Neural crest cell (in vitro differentiated cells): ENCODE results near the gene COTL1. TPM values are rescaled to one million over a fixed set of nuclear protein-coding genes. Genes with fewer than 3 reads are reported as not detected.

Source experiments
- DNase-seq: peaks from one replicate; pipeline ENCODE4 v3.0.0; 2021; ENCODE audit warnings: low read depth, mixed read lengths, low spot score
- H3K27ac Mint-ChIP-seq: one replicate; pipeline ENCODE4 v1.8.0; 2021; ENCODE audit warnings: mild to moderate bottlenecking, mixed read lengths; ENCODE audit not compliant: unreplicated experiment
- H3K27me3 Mint-ChIP-seq: 2 replicates; pipeline ENCODE4 v1.8.0; 2021; ENCODE audit warnings: low read depth, mild to moderate bottlenecking, mixed read lengths
- H3K36me3 Mint-ChIP-seq: 2 replicates; pipeline ENCODE4 v1.8.0; 2021; ENCODE audit warnings: low read depth, mild to moderate bottlenecking, mixed read lengths
- H3K4me1 Mint-ChIP-seq: 2 replicates; pipeline ENCODE4 v1.8.0; 2021; ENCODE audit warnings: mixed read lengths
- H3K4me3 Mint-ChIP-seq: one replicate; pipeline ENCODE4 v1.8.0; 2021; ENCODE audit warnings: mild to moderate bottlenecking, mixed read lengths
- H3K9me3 Mint-ChIP-seq: 2 replicates; pipeline ENCODE4 v1.8.0; 2021; ENCODE audit warnings: mixed read lengths
- total RNA-seq: library from RNA; stranded (reverse); gene quantifications from 2 replicates; pipeline ENCODE4 v1.2.1, GENCODE V29; 2021
- TF ChIP-seq, protein P1 (sequence below): fragments of 200-600 bp; sonication (generic); conservative IDR thresholded peaks from 2 replicates; pipeline ENCODE4 v1.5.0; 2021; ENCODE audit warnings: antibody characterized with exemption, mild to moderate bottlenecking

COTL1 gene
- total RNA-seq, 1 donor from 2014 or later, result 357 TPM

DNA sequence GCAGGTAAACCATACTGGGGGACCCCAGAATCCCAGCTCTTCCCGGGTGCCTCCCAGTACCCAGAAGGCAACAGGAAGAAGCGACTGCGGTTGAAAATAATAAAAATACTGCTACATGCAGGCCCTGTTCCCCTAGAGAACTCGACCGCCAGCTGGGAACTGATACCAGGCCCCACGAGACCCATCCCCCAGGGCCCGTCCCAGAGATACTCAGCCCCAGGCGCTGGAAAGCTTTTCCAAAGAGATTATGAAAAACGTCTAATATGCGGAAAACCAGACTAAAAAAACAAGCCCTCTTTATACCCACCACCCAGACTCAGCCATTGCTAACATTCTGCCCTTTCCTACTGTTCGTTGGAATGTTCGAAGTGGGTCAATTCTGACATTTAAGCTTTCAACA is 100.5 kb downstream of the COTL1 start:
- Mint-ChIP-seq H3K27ac (no peak overlapping the region), H3K36me3 (no peaks in the 10 kb centered on the region), H3K4me3 (no peak overlapping the region), H3K4me1 (peaks cover 41% of the 10 kb centered on the region), H3K27me3 (no peaks in the 10 kb centered on the region), H3K9me3 (no peaks in the 10 kb centered on the region)
- TF ChIP-seq, protein P1, sequence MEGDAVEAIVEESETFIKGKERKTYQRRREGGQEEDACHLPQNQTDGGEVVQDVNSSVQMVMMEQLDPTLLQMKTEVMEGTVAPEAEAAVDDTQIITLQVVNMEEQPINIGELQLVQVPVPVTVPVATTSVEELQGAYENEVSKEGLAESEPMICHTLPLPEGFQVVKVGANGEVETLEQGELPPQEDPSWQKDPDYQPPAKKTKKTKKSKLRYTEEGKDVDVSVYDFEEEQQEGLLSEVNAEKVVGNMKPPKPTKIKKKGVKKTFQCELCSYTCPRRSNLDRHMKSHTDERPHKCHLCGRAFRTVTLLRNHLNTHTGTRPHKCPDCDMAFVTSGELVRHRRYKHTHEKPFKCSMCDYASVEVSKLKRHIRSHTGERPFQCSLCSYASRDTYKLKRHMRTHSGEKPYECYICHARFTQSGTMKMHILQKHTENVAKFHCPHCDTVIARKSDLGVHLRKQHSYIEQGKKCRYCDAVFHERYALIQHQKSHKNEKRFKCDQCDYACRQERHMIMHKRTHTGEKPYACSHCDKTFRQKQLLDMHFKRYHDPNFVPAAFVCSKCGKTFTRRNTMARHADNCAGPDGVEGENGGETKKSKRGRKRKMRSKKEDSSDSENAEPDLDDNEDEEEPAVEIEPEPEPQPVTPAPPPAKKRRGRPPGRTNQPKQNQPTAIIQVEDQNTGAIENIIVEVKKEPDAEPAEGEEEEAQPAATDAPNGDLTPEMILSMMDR, result no peak
- DNase-seq, result no peak

Other genes starting within 250 kb of the COTL1 start
- 0.16 and 0.30 TPM in 2 replicates for gene ATP2C2, start 249.5 kb downstream of the COTL1 start, total RNA-seq
- 29.5 and 30.8 TPM in 2 replicates for gene MEAK7, start 113.4 kb downstream of the COTL1 start, total RNA-seq
- 25.4 and 26.2 TPM in 2 replicates for gene KLHL36, start 30.4 kb upstream of the COTL1 start, total RNA-seq
- gene USP10, start 81.9 kb upstream of the COTL1 start, total RNA-seq, result 149 and 150 TPM in 2 replicates
- 0.61 and 0.71 TPM in 2 replicates for gene CRISPLD2, start 201.9 kb upstream of the COTL1 start, total RNA-seq